GM11168 (cell line): ENCODE results near the gene SPNS2.

Source experiments
- in situ Hi-C: fragments of 300-500 bp; cut with MboI; formaldehyde crosslinking; loops from one replicate; pipeline ENCODE4 v1.12.0; 2022; ENCODE audit warnings: low sequenced_read_pairs; ENCODE audit not compliant: unreplicated experiment

The SPNS2 gene

GRCh38 chr17:4547118-4547906 is 48.6 kb downstream of the SPNS2 start:
- in situ Hi-C loops: no loop called here

- in situ Hi-C loops: no loop called here
Observed at GRCh38 chr17:4548061-4548461, 49.4 kb downstream of the SPNS2 start.

DNA sequence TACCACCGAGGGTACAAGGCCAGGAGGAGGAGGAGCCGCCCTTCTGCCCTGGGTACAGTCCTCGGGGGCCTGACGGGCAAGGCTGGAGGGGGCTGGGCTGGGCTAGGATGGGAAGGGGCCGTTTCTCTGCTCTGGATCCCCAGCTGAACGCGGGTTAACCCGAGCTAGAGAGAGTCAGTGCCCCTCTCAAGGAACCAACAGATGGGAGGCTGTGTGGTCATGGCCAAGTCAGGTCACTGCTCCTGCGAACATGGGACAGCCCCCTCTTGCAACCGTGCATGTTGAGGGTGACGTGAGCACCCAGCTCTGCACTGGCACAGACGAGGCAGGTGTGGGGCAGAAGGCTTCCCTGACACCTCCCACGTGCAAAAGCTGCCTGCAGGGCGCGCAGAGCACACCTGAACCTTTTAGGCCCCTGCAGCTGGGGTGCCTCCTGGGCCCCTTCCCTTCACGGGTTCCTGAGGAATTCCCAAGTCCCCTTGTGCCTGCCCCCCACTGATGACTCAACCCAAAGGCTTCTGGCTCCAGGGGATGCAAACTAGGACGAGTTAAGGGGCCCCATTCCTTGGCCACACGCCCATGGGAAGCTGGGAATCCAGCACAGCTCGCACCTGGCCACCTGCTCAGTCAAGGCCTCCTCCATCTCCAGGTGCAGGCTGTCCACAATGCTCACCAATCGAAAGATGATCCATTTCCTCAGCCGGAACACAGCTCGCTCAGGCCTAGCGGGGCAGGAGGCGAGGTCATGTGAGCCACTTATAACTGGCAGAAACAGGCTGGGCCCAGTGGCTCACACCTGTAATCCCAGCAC is 50.2 kb downstream of the SPNS2 start:
- in situ Hi-C loops: no loop called here

- in situ Hi-C loops: no loop called here
Observed at GRCh38 chr17:4549781-4550533, 51.3 kb downstream of the SPNS2 start.

- in situ Hi-C loops: no loop called here
Observed at GRCh38 chr17:4550534-4551039, 51.9 kb downstream of the SPNS2 start.

DNA sequence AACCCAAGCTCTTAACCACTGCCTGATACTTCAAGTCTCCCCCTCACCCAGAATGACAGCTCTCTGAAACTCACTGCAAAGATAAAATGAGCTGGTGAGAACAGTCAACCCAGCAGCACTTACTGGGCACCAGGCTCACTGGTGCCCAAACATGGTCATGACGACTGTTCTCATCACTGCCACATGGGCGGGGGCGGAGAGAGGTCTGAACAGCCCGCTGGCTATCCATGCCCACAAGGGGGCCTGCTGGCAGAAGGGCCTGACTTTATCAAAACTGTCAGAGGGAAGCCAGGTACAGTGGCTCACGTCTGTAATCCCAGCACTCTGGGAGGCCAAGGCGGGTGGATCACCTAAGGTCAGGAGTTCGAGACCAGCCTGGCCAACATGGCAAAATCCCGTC is 52.5 kb downstream of the SPNS2 start:
- in situ Hi-C loops: no loop called here

GRCh38 chr17:4551796-4552525 is 53.3 kb downstream of the SPNS2 start:
- in situ Hi-C loops: no loop called here

DNA sequence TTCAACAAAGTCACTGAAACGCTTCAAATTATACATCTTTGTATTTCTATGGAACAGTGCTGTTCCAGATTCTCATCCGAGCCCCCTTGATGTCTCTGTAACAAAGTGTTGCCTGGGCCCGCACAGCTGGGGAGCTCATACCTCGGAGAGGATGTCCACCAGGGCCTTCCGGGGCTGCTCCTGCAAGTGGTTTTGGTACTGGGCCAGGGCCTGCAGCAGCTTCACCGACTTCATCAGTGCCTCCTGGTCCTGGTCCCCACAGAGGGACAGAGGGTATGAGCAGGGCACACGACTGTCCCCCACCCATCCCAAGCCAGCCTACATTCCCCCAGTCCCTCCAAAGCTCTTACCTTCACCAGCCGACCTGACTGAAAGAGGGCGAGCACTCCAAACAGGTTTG is 55.0 kb downstream of the SPNS2 start:
- in situ Hi-C loops: no loop called here

GRCh38 chr17:4554441-4554996 is 55.8 kb downstream of the SPNS2 start:
- in situ Hi-C loops: no loop called here

- in situ Hi-C loops: no loop called here
Observed at GRCh38 chr17:4554997-4555799, 56.5 kb downstream of the SPNS2 start, which contains the start of gene MYBBP1A. MYBBP1A (minus strand) TSS chr17:4555384; CDS start chr17:4555324, 60 bp downstream.

DNA sequence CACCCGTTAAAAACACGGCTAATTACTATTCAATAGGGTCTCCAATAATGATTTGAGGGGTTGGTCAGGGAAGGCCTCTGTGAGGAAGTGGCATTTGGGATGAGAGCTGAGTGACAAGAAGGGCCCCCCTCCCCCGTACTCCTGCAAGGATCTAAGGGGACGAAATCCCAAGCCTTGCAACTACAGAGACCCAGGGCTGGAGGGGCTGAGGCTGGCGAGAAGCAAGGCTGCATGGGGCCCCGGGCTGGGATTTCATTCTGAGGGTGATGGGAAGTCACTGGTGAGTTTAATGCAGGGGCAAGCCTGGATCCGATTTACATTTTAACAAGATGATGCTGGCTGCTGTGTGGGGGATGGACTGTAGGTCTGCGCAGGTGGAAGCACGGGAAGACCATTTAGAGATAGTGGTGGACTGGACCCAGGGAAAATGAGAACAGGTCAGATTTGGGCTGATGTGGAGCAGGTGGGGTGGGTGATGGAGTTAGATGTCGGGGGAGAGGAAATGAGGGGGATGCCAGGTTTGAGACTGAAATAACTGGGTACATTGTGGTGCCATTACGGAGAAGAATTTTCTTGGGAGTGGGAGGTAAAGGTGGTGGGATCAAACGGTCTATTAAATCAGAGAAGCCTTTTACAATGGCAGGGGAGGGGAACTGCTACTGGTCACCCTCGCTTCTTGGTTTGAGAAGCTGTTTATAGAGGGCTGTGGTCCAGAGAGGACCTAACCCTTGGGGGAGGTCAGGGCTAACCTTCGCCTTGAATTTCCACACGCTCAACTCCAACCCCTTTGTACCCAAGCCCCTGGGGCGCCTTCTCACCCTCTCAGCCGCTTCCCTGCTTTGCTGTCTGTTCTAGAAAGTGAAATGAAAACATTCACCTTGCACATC is 57.4 kb downstream of the SPNS2 start:
- in situ Hi-C loops: no loop called here

- in situ Hi-C loops: no loop called here
Observed at GRCh38 chr17:4556996-4557395, 58.3 kb downstream of the SPNS2 start.

DNA sequence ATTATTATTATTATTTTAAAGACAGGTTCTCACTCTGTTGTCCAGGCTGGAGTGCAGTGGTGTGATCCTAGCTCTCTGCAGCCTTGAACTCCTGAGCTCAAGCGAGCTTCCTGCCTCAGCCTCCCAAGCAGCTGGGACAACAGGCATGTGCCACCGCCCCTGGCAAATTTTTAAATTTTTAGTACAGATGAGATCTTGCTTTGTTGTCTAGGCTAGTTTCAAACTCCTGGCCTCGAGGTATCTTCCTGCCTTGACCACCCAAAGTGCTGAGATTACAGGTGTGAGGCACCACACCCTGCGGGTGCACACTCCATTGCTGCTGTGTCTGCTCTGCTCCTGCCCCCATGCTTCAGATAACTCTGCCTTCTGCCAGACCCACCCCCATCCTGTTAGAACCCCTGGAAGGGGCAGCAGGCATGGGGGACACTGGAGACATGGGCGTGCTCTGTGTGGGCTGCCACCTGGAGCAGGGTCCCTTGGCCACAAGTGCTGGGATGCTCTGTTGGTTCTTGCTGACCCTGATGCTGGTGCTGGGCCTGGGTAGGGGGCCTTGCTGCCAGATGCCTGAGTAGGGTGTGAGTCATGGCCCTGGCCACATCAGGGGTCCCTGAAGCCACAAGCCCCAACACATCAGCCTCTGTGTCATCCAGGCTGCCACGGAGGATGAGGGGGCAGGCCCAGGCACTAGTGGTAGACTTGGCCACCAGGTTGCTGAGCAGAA is 59.1 kb downstream of the SPNS2 start:
- in situ Hi-C loops: no loop called here

DNA sequence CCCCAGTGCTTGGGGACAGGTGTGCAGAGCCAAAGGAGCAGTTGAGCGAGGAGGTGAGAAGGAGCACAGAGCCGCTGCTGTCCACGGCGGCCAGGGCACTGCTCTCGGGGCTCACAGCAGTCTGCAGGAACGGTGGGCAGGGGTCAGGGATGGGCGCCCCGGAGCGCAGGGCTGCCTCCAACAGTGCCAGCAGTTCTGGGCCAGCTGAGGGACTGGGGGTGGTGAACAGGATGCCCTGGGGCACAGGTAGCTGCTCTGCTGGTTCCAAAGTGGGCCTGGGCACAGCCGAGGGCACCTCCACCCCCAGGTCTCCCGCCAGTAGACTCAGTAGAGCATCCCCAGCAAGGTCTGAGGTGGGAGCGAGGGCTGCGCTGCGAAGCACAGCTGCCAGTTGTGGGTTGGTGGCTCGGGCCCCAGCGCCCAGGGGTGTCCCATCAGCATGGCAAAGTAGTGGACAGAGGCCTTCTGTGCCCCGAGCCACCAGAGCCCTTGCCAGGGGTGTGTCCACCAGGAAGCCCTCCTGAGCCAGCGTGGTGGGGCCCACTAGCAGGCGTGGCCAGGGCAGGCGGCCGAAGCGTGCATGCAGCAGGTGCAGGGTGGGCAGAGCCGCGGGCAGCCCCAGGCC is 59.8 kb downstream of the SPNS2 start:
- in situ Hi-C loops: no loop called here

DNA sequence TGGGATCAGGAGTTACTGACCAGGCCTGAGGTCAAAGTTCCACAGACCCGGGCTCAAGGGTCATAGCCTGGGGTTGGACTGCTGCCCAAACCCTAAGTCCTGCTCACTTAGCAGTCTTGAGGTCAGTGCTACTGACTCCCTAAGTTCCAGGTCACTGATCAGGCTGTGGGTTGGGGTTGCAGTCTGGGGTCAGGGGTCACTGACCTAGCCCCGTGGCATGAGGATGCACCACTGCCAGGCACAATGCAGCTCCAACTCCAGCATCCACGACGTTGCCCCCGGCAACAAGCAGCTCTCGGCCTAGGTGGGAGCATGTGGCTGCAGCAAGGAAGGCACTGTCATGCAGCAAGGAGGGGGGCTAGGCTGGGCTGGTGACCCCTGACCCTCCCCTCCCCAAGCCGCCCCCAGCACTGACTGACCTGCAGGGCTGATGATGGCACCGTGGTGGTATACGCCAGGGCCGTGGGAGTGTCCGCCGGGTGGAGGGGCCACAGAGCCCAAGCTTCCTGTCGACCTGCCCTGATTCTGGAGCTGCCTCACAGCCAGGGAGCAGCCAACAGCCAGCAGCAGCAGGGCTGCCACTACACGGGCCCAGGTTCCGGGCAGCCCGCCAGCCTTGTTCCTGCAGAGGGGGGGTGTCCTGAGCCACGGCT is 60.6 kb downstream of the SPNS2 start:
- in situ Hi-C loops: no loop called here

GRCh38 chr17:4559966-4560365 is 61.3 kb downstream of the SPNS2 start:
- in situ Hi-C loops: no loop called here
